AG09319 (cell line): ENCODE data around the gene CDX1.

Experiments used
- DNase-seq: peaks from one replicate; pipeline ENCODE4 v3.0.0-alpha.2; 2010; ENCODE audit warnings: low read depth; ENCODE audit errors: extremely low read depth
- CTCF ChIP-seq: IDR thresholded peaks from 2 replicates; pipeline ENCODE4 v1.5.1; 2011; ENCODE audit warnings: low read depth, mild to moderate bottlenecking, inconsistent platforms, low read length, moderate library complexity

CDX1 gene

GRCh38 chr5:150166037-150166649 is 435 bp upstream of the CDX1 start:
- DNase-seq = no peak
- TF ChIP-seq CTCF = no peak

- no peak for DNase-seq
- TF ChIP-seq CTCF = no peak
These were observed 903 bp downstream of the CDX1 start for GRCh38 chr5:150167512-150167850.

- TF ChIP-seq CTCF = no peak; the same call in none of the 2 replicates
- no peak for DNase-seq
These were observed 1.3 kb downstream of the CDX1 start for GRCh38 chr5:150167908-150168307.

- no peak for DNase-seq
- TF ChIP-seq CTCF = no peak
These were observed 2.3 kb downstream of the CDX1 start for GRCh38 chr5:150168864-150169263.

- DNase-seq = no peak
- no peak for TF ChIP-seq CTCF
These were observed 5.6 kb downstream of the CDX1 start for GRCh38 chr5:150172145-150172544.

- TF ChIP-seq CTCF = no peak
These were observed 6.0 kb downstream of the CDX1 start for GRCh38 chr5:150172556-150172955.

GRCh38 chr5:150173161-150173560 is 6.6 kb downstream of the CDX1 start:
- TF ChIP-seq CTCF = no peak
- DNase-seq = no peak

More at GRCh38 chr5:150172556-150172955, 6.0 kb downstream of the CDX1 start:
- no peak for DNase-seq
